GM19240 (cell line): ENCODE data around the gene SLC13A3.

Experiments
- DNase-seq: peaks from one replicate; pipeline ENCODE4 v3.0.0; 2011; ENCODE audit warnings: low spot score; ENCODE audit not compliant: insufficient read length

SLC13A3 gene

DNA sequence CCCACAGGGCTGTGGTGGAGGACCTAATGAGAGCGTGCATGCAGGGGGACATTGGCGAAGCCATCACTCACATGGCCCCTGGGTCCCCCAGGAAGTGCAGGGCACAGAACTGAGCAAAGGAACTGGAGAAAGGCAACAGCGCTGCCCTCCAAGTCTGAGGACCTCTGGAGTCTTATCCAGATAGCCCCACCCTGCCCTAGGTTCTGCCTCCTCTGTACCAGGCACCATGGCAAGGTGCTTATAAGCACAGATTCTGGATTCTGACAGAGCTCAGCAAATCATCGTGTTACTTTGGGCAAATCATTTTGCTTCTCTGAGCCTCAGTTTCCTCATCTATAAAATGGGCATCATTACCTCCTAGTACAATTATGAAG, 44.5 kb downstream of the SLC13A3 start:
- no peak for DNase-seq

DNA sequence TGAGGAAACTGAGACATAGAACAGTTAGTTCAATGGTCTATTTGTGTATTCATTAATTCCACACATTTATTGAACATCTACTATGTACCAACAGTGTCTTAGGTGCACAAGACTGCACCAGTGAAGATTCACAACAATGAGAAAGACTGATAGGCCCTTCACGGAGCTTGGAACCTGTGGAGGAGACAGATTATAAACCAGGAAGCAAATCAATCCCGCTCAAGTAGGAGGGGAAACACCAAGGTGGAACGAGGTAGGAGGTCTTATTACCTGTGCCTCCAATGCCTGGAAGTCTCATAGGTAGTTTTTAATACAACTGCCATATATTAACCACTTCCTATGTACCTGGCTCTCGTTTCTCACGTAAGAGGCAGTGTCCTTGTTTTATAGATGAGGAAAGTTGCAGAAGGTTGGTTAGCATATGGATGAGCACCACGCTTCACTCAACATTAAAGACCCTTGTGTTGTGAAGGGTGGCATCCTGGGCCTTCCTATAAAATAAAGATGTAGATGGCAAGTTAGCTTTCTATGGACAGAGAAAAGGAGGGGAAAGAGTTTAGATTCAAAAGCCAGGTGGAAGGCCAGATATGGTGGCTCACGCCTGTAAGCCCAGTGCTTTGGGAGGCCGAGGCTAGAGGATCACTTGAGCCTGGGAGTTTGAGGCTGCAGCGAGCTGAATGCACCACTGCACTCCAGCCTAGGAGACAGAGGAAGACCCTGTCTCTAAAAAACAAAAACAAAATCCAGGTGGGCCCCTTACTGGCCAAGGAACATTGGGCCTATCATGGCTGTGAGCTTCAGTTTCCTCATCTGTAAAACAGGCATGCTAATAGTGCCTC, 45.1 kb downstream of the SLC13A3 start:
- no peak for DNase-seq

DNA sequence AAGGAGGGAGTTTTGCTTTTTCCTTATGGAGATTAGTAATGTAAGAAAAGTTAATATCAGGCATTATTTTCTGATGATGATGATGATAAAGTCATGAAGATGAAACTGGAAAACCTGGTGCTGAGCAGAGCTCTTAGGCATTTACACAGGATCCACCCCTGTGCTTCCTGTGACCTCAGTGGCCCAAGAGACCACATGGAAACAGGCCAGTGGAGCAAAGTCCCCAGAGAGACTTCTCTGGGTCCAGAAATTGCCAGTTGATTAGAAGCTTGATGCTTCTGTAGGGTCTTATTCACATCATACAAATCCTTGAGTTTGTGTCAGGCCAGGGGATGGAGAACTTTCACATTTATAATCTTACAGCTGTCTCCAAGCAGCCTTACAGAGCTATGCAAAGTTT, 46.1 kb downstream of the SLC13A3 start:
- DNase-seq, result no peak

DNA sequence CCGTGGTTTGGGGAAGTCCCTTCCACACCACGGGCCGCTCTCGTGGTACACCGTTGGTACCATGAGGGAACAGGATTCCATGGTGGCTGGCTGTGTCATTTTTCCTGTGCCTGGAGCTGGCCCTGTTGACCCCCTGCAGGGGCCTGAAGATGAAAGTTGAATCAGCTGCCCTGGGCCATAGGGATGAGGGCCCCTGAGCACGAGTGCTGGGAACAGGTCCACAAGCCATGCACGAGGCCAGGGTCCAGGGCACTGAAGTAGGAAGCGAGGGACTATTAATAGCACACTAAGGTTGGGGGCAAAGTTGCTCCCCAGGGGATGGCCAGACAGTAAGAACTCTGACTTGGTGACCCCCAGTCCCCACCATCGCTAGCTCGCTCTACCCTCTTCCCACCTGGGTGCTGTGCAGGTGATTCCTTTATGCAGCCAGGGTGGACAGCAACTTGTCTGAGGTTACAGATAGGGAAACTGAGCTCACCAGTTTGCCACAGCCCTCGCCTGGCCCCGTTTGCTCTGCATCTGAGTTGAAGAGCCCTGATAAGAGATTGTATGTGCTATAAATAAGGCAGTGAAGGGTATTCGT, 46.6 kb downstream of the SLC13A3 start:
- DNase-seq, result no peak

DNA sequence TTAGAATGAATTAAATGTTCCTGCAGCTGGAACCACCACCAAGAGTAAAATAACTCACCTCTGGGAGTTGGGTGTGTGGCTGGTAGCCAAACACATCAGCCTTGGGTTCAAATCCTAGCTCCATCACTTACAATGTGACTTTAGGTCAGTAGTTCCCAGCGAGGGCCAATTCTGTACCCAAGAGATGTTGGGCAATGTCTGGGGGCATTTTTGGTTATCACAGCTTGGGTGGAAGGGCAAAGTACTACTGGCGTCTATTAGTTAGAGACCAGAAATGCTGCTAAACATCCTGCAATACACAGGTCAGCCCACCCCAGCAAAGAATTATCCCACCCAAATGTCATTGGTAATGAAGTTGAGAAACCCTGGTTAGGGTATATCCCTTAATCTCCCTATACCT, 48.8 kb downstream of the SLC13A3 start:
- no peak for DNase-seq

DNA sequence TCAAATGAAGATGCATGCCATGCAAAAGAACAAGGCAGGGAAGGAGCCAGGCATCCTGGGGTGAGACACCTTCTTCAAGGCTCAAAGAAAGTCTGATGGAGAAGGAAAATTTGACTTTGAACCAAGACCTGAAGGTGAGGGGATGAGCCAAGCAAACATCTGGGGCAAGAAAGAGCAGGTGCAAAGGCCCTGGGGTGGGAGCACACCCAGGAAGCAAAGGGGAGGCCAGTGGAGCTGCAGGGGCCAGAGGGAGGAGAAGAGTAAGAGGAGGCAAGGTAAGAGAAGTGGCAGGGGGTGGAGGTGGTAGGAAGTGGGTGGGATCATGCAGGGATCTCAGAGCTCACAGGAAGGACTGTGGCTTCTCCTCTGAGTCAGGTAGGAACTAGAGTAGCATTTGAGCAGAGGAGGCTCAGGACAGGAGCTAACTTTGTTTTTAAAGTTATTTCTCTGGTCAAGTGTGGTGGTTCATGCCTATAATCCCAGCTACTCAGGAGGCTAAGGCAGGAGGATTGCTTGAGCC, 49.6 kb downstream of the SLC13A3 start:
- no peak for DNase-seq

DNA sequence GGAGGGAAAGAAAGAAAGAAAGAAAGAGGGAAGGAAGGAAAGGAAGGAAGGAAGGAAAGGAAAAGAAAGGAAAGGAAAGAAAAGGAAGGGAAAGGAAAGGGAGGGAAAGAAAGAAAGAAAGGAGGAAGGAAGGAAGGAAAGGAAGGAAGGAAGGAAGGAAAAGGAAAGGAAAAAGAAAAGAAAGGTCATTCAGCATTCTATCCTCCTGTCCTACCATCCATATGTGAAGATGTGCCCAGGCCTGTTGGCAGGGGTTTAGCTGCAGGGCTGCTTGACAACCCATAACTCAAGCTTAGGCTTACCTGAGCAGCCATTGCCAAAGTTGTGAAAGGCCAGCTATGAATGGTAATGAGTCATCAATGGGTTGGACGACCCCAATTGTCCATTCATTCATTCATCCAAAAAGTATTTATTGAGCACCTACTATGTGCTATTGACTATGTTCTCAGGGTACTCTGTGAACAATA, 50.9 kb downstream of the SLC13A3 start:
- no peak for DNase-seq

DNA sequence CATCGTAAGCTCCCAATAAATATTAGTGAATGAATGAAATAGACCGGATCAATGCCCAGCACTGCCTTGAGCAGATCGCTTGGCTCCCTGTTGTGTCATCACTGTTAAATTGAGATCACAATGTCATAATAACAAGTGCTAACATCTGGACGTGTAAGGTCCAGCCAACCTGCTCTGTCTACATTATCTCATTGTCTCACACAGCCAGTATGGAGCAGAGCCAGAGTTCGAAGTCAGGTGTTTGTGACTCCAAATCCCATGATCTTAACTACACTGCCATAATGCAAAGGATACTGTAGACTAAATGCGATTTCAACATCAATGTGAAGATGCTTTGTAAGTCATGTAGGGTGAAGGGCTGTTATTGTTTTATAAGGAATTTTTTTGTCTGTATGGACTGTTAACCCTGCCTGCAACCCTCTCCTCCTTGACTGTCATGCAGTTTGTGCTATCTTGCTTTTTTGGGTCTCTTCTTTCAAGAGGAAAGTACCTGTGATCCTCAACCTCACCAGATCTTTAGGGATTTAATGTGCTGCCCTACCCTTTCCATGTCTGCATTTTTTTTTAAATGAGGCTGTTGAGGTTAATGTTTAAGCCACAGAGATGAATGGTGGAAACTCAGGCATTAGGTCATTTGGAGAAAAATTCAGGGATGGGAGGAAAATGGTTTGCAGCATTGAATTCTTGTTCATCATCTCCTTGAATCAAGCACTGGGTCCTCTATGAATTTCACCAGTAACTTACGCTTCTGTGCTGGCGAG, 51.9 kb downstream of the SLC13A3 start:
- DNase-seq, result no peak

DNA sequence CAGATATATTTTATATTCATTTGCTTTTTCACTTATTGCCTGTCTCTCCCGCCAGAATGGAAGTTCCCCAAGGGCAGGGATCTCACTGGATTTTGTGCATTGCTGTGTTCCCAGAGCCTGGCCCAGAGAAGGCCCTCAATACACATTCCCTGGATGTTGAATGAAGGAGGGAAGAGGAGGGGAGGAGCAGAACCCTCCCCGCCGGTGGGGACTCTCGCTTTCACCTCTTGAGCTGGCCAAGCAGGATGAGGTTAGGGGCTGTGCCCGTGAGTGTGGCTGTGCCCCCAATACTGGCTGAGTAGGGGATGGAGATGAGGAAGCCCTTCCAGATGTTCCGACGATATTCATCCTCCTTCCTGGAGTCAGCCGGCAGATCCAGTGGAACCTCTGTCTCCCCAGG, 55.3 kb downstream of the SLC13A3 start:
- no peak for DNase-seq

DNA sequence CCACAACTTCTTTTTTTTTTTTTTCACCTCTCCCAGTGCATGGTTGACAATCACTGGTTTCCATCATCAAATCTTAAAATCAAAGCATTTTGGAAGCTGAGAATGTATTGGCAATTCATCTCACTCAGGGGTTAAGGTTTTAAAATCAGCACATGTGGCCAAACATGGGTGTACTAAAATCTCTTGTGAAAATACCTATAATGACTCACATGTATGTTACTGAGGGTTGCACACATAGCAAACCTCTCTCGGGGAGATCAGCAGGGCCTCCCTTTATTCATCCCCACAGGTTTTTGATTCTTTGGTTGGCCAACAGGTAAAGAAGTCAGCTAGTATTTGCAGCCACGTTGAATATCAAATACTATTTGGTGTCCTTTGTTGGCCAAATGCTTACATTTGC, 56.5 kb downstream of the SLC13A3 start:
- DNase-seq, result no peak

DNA sequence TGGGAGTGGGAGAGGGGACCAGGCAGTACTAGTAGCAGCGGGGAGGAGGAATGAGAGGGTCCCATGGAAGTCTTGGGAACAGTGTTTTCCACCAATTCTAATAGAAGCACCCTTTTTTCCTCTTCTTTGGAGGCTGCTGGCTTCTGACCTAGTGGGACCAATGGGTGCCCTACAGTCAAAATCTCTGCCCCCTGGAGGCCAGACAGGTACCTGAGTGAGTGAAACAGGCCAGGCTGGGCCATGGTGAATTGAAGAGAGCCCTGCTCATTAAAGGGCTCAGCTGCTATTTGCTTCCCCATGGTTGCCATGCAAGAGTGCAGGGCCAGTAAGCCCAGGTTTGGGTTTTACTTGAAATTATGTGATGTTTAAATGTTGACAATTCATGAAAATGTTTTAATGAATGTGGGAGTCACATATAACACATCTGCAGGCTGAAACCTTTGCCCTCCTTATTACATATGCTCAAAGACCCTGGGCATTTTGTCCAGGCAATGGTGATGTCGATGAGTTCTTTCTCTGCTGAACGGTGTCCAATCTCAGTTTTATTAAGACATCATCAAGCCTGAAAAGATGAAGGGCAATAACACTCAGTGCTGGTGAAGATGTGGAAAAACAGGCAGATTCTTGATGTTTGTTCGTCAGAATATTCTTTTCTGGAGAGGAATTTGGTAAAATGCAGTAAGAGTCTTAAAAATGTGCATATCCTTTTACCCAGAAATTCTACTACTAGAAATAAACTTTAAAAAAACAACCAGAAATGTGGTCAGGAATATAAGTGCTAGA, 58.5 kb downstream of the SLC13A3 start:
- DNase-seq, result peak; percentile 27

DNA sequence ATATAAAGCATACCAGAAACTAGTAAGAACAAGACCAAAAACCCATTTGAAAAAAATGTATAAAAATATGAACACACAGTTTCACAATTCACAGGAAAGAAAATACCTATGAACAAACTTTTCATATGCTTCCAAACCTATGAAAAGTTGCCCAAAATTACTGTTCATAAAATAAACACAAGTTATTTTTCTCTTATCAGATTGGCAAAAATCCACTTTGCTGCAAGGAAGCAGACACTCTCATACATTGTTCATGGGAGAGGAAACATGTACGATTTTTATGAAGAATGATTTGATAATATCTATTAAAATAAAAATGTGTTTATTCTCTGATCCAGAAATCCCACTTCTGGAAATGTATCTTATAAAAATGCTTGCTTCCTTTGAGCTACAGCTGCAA, 60.8 kb downstream of the SLC13A3 start:
- no peak for DNase-seq

DNA sequence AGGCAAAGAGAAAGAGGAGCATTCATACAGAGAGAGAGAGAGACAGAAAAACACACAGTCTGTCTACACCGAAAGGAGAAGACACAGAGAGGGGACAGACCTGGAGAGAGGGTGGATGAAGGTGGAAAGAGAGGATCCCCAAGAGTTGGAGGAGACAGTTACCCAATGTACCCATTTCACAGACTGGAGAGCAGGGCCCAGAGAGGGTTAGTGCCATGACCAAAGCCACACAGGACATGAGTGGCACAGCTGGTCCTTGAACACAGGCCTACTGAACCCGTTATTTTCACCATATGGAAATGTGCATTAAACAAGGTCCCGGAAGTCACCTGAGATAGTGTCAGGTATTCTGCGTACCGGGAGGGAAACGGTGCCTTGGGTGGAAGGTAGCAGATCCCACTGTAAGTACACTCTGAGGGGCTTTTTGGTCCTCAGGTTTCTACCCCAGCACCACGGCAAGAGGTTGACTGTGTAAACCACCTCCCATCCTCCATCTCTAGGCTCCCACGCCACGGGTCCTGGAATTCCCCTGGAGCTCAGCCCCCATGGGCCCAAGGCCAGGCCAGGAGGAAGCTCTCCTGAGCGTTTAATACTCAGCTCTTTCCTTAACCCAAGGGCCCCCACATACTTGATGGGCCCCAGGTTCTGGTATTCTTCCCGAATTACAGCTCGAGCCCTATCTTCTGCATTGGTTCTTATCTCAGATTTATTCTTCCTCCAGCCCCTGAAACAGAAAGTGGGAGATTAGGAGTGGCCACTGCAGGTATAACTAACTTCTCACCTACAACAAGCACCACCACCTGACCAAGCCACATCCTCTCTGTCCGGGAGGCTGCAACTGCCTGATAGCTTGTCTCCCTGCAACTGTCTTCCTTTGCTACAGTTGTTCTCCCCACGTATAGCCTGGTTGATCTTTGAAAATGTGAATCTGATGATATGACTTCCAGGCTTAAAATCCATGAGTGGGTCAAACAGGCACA, 62.4 kb downstream of the SLC13A3 start:
- no peak for DNase-seq

DNA sequence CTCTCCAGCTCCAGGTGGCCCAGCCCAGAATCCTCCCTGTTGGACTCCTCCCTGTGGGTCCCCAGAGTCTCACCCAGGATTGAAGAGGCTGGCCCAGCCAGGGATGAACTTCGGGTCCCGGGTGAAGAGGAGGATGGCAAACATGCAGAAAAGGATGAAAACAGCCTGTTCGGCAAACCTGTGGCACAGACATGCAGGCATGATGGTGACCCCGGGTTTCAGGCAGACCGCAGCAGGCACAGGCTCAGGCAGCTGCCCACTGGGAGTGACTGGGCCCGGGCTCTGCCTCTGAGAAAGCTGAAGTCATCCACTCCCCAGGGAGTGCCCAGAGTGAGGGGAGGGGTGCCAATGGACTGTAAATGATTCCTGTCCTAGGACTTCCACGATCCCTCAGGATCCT, 63.3 kb downstream of the SLC13A3 start:
- DNase-seq, result no peak

DNA sequence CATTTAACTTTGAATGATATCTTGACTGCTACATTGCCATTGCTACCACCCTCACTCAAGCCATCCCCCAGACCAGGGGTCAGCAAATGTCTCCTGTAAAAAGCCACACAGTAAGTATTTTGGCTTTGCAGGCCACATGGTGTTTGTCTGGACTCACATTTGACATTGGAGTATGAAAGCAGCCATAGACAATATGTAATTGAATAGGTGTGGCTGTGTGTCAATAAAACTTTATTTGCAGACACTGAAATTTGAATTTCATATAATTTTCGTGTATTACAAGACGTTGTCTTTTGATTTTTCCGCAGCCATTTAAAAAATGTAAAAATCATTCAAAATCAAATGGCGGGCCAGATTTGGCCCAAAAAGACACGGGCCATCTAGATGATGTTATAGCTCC, 64.5 kb downstream of the SLC13A3 start:
- no peak for DNase-seq

DNA sequence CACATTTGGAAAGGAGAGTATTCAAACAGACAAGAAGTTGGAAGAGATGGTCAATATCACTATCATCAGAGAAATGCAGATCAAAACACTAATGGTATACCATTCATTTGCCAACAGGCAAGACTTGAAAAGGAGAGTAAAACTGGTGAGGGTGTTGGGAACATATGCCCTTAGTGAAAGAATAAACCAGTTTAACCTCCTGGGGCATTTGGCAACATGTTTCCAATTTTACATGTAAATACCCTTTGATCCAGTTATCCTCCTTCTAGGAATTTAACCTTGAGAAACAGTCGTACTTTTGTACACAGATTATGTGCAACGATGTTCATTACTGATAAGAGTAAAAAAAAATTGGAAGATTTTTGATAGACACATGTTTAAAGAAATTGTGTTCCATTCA, 66.8 kb downstream of the SLC13A3 start:
- no peak for DNase-seq

DNA sequence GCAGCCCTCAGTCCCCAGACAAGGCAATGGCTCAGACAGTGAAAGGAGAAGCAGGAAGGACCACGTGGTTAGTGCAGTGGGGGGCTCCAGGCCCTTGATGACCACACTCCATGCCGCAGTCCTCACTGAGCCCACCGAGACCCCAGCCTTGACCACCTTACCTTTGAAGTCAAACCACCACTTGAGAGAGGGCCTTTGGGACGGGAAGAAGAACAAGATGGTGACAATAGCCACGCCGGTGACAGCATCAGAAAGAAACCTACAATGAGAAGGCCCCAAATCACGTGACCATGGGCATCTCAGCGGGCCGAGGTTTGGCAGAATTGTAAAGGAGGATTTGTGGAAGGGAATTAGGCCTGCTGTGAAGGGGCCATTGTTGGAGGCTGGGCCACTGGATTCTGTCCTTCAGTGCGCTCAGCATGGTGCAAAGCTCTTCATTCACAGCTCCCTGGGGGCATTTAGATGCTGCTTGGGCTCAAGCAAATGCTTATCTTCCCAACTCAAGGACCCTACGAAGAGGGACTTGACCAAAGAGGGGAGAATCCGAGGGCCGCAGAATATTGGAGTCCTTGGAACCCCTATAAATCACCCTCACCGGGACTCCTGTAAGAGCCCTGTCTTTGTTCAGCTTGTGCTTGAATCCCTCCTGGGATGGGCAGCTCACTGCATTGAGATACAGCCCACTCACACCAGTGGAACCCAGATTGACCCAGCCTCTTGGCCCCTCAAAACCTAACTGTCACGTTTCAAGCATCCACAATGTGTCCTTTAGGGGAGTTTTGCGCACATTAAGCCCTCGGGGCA, 67.6 kb downstream of the SLC13A3 start:
- no peak for DNase-seq

DNA sequence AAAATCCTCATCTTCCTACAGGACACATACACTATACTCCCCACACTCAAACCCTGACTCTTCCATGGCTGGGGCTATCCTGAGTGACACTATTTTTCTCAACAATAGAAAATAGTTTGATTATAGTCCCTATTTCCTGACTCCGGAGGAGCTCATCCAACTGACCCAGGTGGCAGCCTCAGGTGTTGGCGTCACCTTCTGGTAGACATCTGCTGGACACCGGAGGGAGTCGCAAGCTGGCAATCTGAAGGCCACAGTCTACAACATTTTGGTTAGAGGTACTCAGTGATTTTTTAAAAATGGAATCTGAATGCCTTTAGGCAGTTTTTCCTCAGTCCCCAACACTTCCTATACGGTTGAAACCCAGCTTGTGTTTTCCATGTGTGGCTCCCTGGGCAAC, 68.6 kb downstream of the SLC13A3 start:
- DNase-seq, result no peak

DNA sequence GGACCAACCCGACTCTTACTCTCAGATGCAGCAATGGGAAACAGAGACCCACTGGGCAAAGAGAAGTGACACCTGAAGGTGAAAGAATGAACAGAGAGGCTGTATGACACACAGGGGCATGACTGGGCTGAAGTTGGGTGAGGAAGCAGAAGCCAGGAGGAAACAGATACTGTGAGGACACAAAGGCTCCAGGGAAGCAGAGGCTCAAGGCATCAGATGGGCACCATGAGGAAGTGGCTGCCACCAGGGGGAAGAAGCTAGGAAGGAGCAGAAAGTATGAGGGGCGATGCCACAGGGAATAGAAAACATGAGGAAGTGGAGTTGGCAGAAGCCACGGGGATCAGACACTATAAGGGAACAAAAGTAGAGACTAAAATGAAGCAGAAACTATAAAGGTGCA, 69.9 kb downstream of the SLC13A3 start:
- no peak for DNase-seq
